Fibroblast of skin of right quadriceps (primary cell): ENCODE results near the gene ABHD16B.

Experiments
- DNase-seq: peaks from one replicate; pipeline ENCODE4 v3.0.0-alpha.2; 2013

The ABHD16B gene

DNA sequence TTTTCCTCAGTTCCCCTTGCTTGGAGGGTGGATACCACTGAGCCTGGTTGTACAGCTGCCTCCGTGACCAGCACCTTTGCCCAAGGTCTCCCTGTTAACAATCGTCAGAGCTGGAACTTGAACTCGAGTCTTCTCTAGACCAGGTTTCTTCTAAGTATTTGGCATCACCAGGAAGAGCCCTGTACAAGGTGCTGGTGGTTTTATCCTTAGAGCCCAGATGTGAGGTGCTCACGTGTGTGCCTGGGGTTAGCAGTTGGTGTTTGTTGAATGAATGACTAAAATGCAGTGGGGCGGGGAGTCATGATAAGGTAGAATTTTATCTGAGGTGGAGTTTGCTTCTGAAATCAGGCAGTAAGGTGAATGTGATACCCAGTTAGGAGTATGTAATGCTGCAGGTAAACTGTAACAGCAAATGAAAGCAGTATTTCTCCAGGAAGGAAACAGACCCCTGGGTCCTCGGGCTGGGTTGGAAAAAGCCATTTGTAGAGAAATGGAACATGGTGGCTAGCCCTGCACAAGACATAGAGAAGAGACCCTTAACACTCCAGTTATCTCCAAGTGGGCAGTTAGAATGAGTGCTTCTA lies 36.8 kb downstream of the ABHD16B start:
- no peak for DNase-seq

DNA sequence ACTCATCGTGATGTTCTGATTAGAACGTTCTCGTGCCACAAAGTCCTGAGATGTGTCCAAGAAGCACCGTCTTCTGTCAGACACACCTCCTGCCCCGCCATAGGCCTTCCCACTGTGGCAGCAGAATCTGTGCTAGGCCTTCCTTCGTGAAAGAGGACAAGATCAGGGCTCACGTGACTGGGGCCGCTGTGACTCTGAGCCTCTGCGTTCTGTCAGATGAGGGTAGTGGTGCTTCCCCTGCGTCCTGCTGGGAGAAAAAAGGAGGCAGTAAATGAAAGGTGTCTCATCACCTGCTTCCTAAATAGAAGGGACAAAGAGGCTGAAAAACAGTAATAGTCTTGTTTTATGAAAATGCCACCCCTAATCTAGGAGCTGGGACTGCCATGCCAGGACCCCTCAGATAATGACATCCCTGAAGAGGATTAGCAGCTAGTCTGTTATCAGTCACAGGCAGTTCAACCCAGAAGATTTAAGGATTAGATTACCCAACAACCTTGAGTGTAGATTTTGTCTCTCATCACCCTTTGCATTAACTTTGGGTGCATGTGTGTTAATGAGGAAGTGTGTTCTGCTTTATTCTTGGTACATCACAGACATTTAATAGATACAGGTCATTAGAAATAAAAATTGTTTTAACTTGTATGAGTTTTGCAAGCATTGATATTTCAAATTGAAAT lies 37.7 kb downstream of the ABHD16B start:
- DNase-seq: no peak

DNA sequence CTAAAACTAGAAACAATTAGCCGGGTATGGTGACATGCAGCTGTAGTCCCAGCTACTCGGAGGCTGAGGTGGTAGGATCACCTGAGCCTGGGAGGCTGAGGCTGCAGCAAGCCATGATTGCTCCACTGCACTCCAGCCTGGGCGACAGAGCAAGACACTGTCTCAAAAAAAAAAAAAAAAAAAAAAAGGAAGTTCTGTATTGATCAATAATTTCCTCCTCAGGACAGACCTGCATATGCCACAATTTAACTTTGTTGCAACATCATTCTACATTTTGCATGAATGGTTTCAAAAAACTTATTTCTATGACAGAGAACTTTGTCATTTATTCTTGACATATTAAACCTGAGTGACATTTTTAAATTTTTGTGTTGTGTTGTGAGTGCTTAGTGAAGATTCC lies 39.1 kb downstream of the ABHD16B start:
- DNase-seq: no peak

- DNase-seq: no peak
These were observed 42.7 kb downstream of the ABHD16B start for GRCh38 chr20:63903796-63904561.

- DNase-seq: no peak
These were observed 46.8 kb downstream of the ABHD16B start for GRCh38 chr20:63908008-63908682.

DNA sequence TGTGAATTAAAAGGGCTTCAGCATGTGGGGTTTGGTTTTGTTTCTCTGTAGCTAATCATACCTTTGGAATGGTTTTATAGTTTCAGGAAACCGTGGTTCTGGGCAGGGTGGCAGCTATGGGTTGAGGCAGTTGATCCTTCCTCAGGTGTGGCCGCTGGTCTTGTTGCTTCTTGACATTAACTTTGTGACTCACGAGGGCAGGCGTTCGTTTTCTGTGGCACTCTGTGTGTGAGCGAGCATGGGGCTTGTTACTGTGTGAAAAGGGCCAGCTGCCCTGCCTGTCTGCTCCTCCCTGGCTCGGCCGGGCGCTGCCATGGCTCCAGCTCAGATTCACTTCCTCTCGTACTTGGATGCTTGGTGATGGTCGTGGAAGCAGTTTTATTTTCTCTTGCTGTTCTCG lies 49.9 kb downstream of the ABHD16B start:
- no peak for DNase-seq
